Mammary epithelial cell (primary cell): ENCODE results near the gene SORBS2.

ENCODE experiments used
- CTCF ChIP-seq, 2 donors: IDR thresholded peaks in 1 of 2; conservative IDR thresholded peaks in 1 of 2; 2 replicates each; pipeline ENCODE4 v1.5.1; 2011 to 2012; ENCODE audit warnings: inconsistent platforms in 2 of 2, low read length in 2 of 2, mild to moderate bottlenecking in 2 of 2, control low read depth in 1 of 2, low read depth in 1 of 2; ENCODE audit not compliant: insufficient read depth in 1 of 2; ENCODE audit errors: extremely low read depth in 1 of 2
- EZH2 ChIP-seq: IDR thresholded peaks from 2 replicates; pipeline ENCODE4 v1.6.1; 2012; ENCODE audit warnings: low read length, inconsistent platforms, borderline replicate concordance

GRCh38 chr4:185592845-185593488 lies 219.0 kb downstream of the SORBS2 start:
- TF ChIP-seq CTCF (conservative IDR thresholded peaks at IDR 0.05 in 1 of 2, IDR thresholded peaks at IDR 0.05 in 1 of 2; ENCODE audit: extremely low read depth in 1 of 2, insufficient read depth in 1 of 2, low read depth in 1 of 2, low read length in 2 of 2) (peak in 1 of 2 donors; percentile 15), EZH2 (no peak)
